GM18507 (cell line): ENCODE measurements around the gene NAA20.

Experiments used
- DNase-seq: peaks from one replicate; pipeline ENCODE4 v3.0.0; 2011; ENCODE audit warnings: low read depth; ENCODE audit not compliant: insufficient read length; ENCODE audit errors: extremely low spot score
- FAIRE-seq: peaks from 2 replicates; lab custom pipeline; 2011; peaks lifted over from hg19 to GRCh38; lab: Jason Lieb, UNC

The NAA20 gene

DNA sequence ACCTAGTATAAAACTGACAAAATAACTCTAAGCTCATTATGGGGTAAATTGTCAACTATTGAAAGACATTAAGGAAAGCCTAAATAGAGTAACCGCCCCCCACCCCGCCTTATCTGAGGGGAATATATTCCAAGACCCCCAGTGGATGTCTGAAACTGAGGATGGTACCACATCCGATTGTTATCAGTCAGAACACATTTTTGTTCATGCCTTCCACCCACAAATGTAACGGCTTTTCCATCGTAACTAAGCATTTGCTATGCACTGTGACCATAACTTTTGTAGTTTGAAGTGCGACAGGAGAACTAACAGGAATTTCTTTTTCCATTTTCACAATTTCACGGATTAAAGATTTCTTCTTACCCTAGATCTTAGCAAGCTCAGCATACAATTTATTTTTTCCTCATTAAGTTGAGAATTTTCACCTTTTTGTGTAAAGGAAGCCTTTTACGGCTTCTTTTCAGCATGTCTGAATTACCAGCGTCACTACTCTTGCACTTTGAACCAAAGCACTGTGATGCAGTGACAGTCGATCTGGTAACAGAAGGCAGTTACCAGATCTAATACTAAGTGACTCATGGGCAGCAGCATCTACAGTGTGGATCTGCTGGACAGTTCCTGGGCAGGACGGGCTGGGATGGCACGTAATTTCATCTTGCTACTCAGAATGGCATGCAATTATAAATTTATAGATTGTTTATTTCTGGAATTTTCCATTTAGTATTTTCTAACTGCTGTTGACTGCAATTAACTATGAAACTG is 47.0 kb downstream of the NAA20 start:
- no peak for DNase-seq
- no peak for FAIRE-seq

DNA sequence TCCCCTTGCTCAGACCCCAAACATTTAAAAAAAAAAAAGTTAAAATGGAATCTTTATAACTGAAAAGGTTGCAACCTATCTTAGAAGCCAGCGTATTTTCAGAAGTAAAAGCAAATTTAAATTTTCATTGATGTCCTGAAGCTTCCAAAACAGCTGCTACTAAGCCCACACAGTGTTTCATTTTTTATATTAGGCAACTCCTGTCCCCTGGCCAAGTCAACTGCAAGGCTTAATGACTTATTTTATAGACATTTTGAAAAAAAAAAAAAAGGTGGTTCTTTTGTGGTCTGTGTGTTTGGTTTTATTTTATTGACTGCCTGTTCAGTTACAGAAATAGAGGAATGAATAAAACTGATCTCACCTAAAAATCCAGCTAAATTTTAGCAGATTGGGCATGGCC is 48.2 kb downstream of the NAA20 start:
- DNase-seq (no peak), FAIRE-seq (no peak)

DNA sequence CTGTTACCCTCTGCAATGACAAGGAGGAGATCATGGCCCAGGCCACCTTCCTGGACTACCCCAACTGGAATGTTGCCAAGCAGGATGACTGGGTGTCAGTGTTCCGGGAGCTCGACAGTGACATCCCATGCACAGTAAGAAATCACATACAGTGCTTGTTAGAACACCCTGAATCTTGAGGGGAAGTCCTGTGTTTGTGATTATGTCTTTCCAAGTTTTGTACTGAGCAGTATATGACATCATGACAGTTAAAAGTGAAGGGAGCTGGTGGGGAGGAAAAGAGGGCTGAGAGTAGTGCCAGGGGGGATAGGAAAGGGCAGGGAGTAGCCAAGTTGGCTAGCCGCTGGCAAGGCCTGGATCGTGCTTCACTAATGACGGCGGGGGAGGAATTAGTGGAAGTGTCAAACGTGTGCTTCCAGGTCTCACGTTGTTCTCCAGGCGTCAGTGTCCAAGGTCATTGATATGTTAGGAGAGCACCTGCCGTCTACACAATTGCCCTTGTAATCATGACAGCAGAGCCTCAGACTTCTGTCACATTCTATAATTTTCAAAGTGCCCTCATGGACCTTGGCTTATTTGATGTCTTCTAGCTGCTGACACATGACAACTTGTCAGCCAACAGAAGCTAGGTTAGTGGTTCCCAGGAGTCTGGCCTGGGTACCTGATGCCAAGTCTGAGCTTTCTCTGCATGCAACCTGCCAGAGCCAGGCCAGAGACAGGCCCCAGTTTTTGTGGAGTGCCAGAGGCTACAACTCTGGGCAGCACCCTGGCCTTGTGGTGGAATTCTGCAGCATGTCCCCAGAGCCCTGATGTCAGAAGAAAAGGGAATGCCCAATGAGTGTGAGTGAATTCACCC is 53.9 kb downstream of the NAA20 start:
- DNase-seq = no peak
- FAIRE-seq = no peak

DNA sequence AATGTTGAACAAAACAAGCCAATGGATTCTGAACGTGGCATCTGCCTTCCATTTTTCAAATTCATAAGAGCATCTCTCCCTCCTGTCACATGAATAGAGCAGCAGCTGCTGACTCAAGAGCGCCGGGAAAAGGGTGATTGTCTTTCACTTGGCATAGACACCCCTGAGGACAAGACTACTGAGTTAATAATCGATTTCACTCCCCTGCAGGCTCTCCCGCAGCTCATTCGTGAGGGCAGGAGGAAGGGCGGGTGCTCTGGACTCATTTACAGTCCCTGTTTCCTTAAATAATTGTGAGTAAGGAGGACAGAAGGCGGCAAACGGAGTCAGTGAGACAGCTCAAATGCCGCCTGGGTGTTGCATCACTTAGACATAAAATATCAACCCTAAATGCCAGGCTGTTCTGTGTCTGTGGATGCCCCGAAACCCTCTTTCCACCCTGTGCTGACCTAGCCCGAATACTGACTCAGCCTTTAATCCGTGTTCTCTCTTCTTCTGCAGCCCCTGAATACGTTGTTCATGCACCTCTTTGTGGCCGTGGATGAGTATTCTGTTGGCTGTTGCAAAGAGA is 56.7 kb downstream of the NAA20 start:
- FAIRE-seq (no peak), DNase-seq (no peak)

DNA sequence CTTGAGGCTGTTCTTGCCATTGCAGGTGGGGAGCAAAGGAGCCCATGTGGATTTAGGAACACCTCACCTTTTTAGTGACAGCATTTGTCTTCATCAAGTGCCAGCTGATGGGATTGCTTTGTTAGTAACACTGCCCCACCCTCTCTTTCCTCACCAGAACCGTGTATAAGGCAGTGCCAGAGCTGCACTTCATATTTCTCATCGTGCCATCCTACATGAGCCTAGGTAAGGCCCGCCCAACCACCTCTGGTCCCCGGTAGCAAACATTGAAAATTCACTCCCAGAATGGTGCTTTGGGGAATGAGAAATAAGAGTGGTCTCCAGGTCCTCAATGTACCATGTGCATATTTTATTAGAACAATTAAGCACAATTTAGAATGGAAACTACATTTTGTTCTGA is 57.9 kb downstream of the NAA20 start:
- DNase-seq (no peak), FAIRE-seq (no peak)

DNA sequence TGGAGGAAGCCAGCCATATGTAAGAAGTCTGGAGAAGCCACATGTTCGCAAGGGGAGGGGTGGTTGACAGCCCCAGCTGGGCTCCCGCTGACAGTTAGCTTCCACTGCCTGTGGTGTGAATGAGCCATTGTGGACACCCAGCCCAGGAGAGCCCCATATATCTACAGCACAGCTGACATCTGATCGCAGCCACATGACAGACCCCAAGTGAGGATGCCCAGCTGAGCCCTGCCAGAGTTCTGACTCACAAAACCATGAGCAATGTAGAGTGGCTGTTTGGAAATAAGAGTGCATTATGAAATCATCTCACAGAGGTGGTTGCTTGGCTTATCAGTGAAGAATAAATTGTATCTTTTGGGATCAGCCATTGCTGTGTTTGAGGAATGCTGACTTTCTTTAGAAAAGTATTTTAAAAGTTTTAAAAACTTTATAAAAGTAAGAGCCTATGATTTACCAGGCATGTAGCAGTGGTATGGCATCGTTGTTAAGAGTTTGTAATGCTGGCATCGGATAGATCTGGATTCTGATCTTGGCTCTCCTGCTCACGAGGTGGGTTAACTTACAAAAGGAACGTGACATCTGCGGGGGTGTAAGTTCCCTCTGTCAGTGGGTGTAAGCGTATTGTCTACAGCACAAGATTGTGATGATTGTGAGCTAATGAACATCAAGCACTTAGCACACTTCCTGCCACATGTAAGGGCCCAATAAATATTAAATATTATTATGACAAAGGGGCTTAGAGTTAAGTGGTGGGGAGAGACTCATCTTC is 59.3 kb downstream of the NAA20 start:
- FAIRE-seq = no peak

DNA sequence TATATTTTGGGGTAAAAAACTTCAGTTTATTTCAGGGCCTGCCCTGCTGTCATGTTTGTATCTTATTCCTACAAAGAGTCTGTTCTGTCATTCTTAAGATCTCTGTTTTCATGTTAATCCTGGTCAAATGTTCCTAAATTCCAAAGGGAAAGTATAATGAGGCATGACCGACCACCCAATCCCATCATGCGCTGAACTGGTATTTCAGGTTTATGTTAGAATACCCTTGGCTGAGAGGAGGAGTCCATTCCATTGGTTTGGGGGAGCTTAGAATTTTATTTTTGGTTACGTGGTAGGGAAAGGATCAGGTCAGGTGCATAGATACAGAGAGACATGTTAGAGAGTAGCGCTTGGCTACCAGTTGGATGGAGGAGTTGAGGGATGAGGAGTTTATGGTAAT is 60.9 kb downstream of the NAA20 start:
- FAIRE-seq = no peak
- DNase-seq = no peak

More for the DNA sequence above, 59.3 kb downstream of the NAA20 start:
- DNase-seq = no peak

DNA sequence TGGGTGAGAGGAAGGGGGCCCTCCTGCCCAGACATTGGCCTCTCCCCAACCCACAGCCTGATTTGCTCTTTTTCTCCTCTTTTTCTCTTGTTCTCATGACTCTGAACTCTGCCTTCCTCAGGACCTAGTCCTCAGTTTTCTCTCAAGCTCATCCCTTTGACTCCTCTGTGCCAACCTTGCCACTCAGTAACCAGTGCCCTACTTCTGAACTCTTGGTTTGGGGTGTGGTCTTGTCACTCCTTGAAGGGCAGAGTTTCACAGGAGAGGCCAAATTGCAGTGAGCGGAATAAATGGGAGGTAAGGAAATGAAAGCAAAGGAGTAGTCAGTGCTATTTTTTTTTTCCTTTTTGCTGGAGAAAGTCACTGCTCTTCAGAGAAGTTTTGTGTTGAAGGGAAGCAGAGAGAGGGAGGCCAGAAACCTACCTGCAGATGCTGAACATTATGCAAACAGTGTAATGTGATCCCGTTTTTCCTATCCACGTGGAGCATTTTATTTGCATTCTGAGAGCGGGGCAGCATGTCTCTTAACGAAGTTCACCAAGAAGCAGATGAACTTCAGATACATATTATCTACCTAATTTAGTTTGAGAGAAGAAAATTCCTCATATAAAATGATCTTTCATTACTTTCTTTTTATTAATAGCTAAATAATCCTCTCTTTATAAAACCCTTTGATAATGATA is 62.1 kb downstream of the NAA20 start:
- no peak for DNase-seq
- no peak for FAIRE-seq
